HEK293 (cell line): ENCODE results near the gene PFKL.

Experiments used
- CTCF ChIP-seq: fragments of 450-650 bp; formaldehyde crosslinking; IDR thresholded peaks from 2 replicates; pipeline ENCODE4 v1.5.1; 2016; ENCODE audit warnings: missing biosample characterization, missing genetic modification characterization
- TCF7L2 ChIP-seq: IDR thresholded peaks from 2 replicates; pipeline ENCODE4 v1.6.1; 2011; ENCODE audit warnings: low read depth, mild to moderate bottlenecking, inconsistent platforms, low read length, moderate library complexity, borderline replicate concordance
- ZBTB1 ChIP-seq: fragments of 450-650 bp; formaldehyde crosslinking; IDR thresholded peaks from 2 replicates; pipeline ENCODE4 v1.5.1; 2016; ENCODE audit warnings: missing biosample characterization, missing genetic modification characterization
- ZFP37 ChIP-seq: fragments of 450-650 bp; formaldehyde crosslinking; IDR thresholded peaks from 2 replicates; pipeline ENCODE4 v1.5.1; 2016; ENCODE audit warnings: missing biosample characterization, missing genetic modification characterization
- ZNF174 ChIP-seq: fragments of 450-650 bp; formaldehyde crosslinking; IDR thresholded peaks from 2 replicates; pipeline ENCODE4 v1.5.0; 2017; ENCODE audit warnings: missing biosample characterization, mild to moderate bottlenecking, missing genetic modification characterization
- ZNF184 ChIP-seq: fragments of 450-650 bp; IDR thresholded peaks from 2 replicates; pipeline ENCODE4 v1.5.1; 2018; ENCODE audit warnings: missing biosample characterization, mild to moderate bottlenecking, missing genetic modification characterization
- ZNF23 ChIP-seq: fragments of 450-650 bp; formaldehyde crosslinking; IDR thresholded peaks from 2 replicates; pipeline ENCODE4 v1.5.1; 2016; ENCODE audit warnings: missing biosample characterization, missing genetic modification characterization, borderline replicate concordance
- ZNF292 ChIP-seq: fragments of 450-650 bp; formaldehyde crosslinking; IDR thresholded peaks from 2 replicates; pipeline ENCODE4 v1.5.1; 2016; ENCODE audit warnings: low read depth, missing biosample characterization, missing genetic modification characterization, borderline replicate concordance
- ZNF335 ChIP-seq: fragments of 450-650 bp; formaldehyde crosslinking; conservative IDR thresholded peaks from 2 replicates; pipeline ENCODE4 v1.5.1; 2016; ENCODE audit warnings: missing biosample characterization, missing genetic modification characterization
- ZNF664 ChIP-seq: fragments of 450-650 bp; formaldehyde crosslinking; IDR thresholded peaks from 2 replicates; pipeline ENCODE4 v1.5.1; 2016; ENCODE audit warnings: missing biosample characterization, missing genetic modification characterization
- ZNF707 ChIP-seq: fragments of 450-650 bp; formaldehyde crosslinking; IDR thresholded peaks from 2 replicates; pipeline ENCODE4 v1.5.1; 2016; ENCODE audit warnings: missing biosample characterization, missing genetic modification characterization
- ZNF768 ChIP-seq: fragments of 450-650 bp; formaldehyde crosslinking; IDR thresholded peaks from 2 replicates; pipeline ENCODE4 v1.5.1; 2018; ENCODE audit warnings: missing biosample characterization, mild to moderate bottlenecking, missing genetic modification characterization

GRCh38 chr21:44353191-44353970 is 53.5 kb downstream of the PFKL start, which contains the start of gene TRPM2:
- TF ChIP-seq ZNF707 (no peak), ZNF768 (no peak), ZNF335 (tag by site-specific recombination) (no peak), ZNF174 (tag by site-specific recombination) (no peak), ZFP37 (tag by site-specific recombination) (no peak), ZNF292 (no peak), ZNF184 (tag by site-specific recombination) (no peak), TCF7L2 (no peak), CTCF (tag by site-specific recombination) (no peak), ZNF23 (tag by site-specific recombination) (no peak), ZNF664 (tag by site-specific recombination) (no peak), ZBTB1 (tag by site-specific recombination) (no peak)
